ENCODE results near the gene RPL22.

GRCh38 chr1:6140413-6140812 lies 59.0 kb downstream of the RPL22 start:
- TF ChIP-seq CTCF (IDR thresholded peaks at IDR 0.05) = no peak
- TF ChIP-seq REST (IDR thresholded peaks at IDR 0.05; ENCODE audit: insufficient read depth in 1 of 2, low read depth in 2 of 2, low read length in 1 of 2) = no peak
- no peak for TF ChIP-seq POLR2AphosphoS5 (IDR thresholded peaks at IDR 0.05; ENCODE audit: low read depth, low read length)
- TF ChIP-seq SIN3A (IDR thresholded peaks at IDR 0.05; ENCODE audit: borderline replicate concordance, insufficient read depth, low read depth, low read length) = no peak

All from Panc1 (cell line).